IMR-90 (cell line): Measurements from ENCODE around the gene CHIT1.

Experiments used
- BHLHE40 ChIP-seq: fragments of 150-350 bp; IDR thresholded peaks from 2 replicates; pipeline ENCODE4 v1.6.1; 2016; ENCODE audit warnings: mild to moderate bottlenecking, low read depth, low read length
- CEBPB ChIP-seq: IDR thresholded peaks from 2 replicates; pipeline ENCODE4 v1.6.1; 2012; ENCODE audit warnings: low read depth, low read length, improper control_type of control experiment
- FOS ChIP-seq: fragments of 150-350 bp; IDR thresholded peaks from 2 replicates; pipeline ENCODE4 v1.6.1; 2016; ENCODE audit warnings: low read depth, low read length
- MAZ ChIP-seq: IDR thresholded peaks from 2 replicates; pipeline ENCODE4 v1.6.1; 2012; ENCODE audit warnings: low read depth, mild to moderate bottlenecking, low read length, improper control_type of control experiment, moderate library complexity, borderline replicate concordance
- MXI1 ChIP-seq: IDR thresholded peaks from 2 replicates; pipeline ENCODE4 v1.6.1; 2012; ENCODE audit warnings: low read depth, mild to moderate bottlenecking, low read length, moderate library complexity, borderline replicate concordance
- POLR2A ChIP-seq: IDR thresholded peaks from 2 replicates; pipeline ENCODE4 v1.6.1; 2012; ENCODE audit warnings: mild to moderate bottlenecking, low read depth, low read length
- RAD21 ChIP-seq: IDR thresholded peaks from 2 replicates; pipeline ENCODE4 v1.6.1; 2012; ENCODE audit warnings: low read length, improper control_type of control experiment
- RFX5 ChIP-seq: IDR thresholded peaks from 2 replicates; pipeline ENCODE4 v1.8.0; 2012; ENCODE audit warnings: low read depth, mild to moderate bottlenecking, low read length, moderate library complexity
- SMC3 ChIP-seq: fragments of 150-350 bp; IDR thresholded peaks from 2 replicates; pipeline ENCODE4 v1.6.1; 2016; ENCODE audit warnings: low read depth, mild to moderate bottlenecking, antibody characterized with exemption, low read length, moderate library complexity
- USF2 ChIP-seq: fragments of 150-350 bp; IDR thresholded peaks from 2 replicates; pipeline ENCODE4 v1.6.1; 2017; ENCODE audit warnings: mild to moderate bottlenecking, antibody characterized with exemption, low read length, low read depth
- TF ChIP-seq, protein P1 (sequence below): conservative IDR thresholded peaks from 2 replicates; pipeline ENCODE4 v1.5.1; 2012; ENCODE audit warnings: mild to moderate bottlenecking, low read depth, low read length, improper control_type of control experiment

DNA sequence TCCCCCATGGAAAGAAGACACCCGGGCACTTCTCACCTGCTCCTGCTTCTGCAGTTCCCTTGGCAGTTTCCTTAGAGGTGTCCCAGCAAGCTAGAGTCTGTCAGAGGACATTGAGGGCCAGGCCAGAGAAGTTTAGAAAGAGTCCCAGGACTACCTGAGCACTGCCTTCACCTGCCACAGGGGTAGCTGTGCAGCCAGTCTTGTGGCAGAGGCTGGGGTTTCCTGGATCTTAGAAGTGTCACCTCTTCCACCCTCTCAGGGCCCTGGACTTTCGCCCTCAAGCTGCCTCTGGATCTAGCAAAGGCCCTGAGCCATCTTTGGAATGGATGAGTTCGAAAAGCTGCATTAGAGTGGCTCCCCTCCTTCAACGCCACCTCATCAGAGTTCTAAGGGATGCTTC is 41.0 kb upstream of the CHIT1 start:
- TF ChIP-seq USF2 (no peak), FOS (no peak), CEBPB (no peak), RAD21 (no peak), BHLHE40 (no peak), MAZ (no peak), POLR2A (no peak), SMC3 (no peak), MXI1 (no peak), RFX5 (no peak)
- TF ChIP-seq, protein P1, sequence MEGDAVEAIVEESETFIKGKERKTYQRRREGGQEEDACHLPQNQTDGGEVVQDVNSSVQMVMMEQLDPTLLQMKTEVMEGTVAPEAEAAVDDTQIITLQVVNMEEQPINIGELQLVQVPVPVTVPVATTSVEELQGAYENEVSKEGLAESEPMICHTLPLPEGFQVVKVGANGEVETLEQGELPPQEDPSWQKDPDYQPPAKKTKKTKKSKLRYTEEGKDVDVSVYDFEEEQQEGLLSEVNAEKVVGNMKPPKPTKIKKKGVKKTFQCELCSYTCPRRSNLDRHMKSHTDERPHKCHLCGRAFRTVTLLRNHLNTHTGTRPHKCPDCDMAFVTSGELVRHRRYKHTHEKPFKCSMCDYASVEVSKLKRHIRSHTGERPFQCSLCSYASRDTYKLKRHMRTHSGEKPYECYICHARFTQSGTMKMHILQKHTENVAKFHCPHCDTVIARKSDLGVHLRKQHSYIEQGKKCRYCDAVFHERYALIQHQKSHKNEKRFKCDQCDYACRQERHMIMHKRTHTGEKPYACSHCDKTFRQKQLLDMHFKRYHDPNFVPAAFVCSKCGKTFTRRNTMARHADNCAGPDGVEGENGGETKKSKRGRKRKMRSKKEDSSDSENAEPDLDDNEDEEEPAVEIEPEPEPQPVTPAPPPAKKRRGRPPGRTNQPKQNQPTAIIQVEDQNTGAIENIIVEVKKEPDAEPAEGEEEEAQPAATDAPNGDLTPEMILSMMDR = no peak
